HG02588 (cell line): Measurements from ENCODE around the gene DNPEP.
"Not testable (repeated sequence)": the region's sequence is repeated elsewhere in the genome, so short reads cannot be mapped to it uniquely, and the experiment has no call there.

Experiments used
- ATAC-seq: cut with Tn5 transposase; IDR thresholded peaks from one replicate; pipeline ENCODE4 v1.9.1; 2021; ENCODE audit warnings: mild to moderate bottlenecking, moderate library complexity; ENCODE audit not compliant: unreplicated experiment

The DNPEP gene

DNA sequence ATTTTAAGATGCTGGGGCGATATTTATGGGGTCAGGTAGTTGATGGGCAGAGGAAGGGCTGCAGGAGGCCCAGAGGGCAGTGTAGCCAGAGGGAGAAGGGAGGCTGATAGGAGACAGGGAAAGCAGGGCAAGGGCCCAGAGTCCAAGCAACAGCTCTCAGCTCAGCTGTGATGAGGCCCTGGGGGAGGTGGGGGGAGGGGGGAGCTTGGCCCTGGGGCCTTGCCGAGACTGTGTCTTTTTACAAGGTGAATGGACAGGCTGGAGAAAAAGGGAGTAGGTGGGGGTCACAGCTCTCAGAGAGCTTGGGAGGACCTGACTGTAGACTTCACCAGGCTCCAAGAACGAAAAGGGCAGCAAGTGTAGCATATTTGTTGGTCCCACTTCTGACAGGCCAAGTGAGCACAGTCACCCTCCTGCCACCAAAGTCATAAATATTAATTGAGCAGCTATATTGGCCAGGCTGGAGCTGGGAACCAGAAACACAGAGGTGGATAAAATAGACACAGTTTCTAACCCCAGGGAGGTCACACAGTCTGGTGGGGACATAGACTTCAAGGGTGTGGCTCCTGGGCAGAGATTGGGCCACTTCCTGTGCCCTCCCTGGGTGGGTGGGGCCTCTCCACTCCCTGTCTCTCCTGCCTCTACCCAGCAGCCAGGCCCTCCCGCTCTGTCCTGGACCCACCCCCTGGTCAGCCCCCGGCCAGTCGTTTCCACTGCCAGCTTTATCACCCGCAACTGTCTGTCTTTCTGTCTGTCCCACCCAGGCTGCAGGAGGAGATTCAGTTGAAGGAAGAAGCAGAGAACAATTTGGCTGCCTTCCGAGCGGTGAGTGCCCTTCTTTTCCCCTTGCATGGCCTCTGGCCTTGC is 31.9 kb upstream of the DNPEP start:
- ATAC-seq = no peak

- no peak for ATAC-seq
Measured at GRCh38 chr2:219419012-219419324, 31.3 kb upstream of the DNPEP start.

DNA sequence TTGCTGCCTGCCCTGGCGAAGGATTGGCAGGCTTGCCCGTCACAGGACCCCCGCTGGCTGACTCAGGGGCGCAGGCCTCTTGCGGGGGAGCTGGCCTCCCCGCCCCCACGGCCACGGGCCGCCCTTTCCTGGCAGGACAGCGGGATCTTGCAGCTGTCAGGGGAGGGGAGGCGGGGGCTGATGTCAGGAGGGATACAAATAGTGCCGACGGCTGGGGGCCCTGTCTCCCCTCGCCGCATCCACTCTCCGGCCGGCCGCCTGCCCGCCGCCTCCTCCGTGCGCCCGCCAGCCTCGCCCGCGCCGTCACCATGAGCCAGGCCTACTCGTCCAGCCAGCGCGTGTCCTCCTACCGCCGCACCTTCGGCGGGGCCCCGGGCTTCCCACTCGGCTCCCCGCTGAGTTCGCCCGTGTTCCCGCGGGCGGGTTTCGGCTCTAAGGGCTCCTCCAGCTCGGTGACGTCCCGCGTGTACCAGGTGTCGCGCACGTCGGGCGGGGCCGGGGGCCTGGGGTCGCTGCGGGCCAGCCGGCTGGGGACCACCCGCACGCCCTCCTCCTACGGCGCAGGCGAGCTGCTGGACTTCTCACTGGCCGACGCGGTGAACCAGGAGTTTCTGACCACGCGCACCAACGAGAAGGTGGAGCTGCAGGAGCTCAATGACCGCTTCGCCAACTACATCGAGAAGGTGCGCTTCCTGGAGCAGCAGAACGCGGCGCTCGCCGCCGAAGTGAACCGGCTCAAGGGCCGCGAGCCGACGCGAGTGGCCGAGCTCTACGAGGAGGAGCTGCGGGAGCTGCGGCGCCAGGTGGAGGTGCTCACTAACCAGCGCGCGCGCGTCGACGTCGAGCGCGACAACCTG is 30.7 kb upstream of the DNPEP start, which contains the start of gene DES:
Gene DES (plus strand): TSS at position 223 of the 857 bp plus-strand sequence. CDS start 86 bp downstream, at position 309.
- ATAC-seq = no peak

GRCh38 chr2:219417374-219417773 is 29.7 kb upstream of the DNPEP start:
- no peak for ATAC-seq

GRCh38 chr2:219416938-219417337 is 29.2 kb upstream of the DNPEP start:
- ATAC-seq = no peak

DNA sequence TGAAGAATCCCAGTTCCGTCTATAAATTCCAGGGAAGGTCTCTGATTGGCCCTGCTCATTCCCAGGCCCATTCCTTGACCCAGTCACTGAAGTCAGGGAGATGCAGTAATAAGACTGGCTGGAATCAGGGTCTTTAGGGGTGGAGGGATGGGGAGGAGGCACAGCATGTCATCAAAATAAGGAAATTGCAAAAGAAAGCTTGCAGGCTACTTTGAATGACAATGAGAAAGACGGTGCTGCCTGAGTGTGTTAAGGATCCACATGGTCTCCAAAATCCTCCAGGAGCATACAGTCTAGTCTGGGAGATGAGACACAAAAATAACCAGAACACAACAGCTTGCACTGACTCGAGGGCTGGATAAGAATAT is 28.5 kb upstream of the DNPEP start:
- no peak for ATAC-seq

- no peak for ATAC-seq
Measured at GRCh38 chr2:219415580-219416234, 28.0 kb upstream of the DNPEP start.

GRCh38 chr2:219414857-219415256 is 27.1 kb upstream of the DNPEP start:
- no peak for ATAC-seq

DNA sequence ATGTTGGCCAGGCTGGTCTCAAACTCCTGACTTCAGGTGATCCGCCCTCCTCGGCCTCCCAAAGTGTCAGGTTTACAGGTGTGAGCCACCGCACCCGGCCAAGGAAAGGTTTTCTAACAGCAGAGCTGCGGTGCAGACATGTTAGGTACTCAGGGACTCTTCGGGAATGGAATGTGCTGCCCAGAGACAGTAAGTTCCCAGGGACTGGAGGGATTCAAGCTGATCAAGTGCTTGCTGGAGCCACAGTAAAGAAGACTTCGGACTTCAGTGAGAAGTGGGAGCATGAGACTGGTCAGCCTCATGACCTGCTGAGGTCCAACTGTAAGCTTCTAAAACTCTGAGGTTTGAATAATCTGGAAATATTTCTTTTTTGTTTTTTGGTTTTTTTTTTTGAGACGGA is 22.7 kb upstream of the DNPEP start:
- ATAC-seq = no peak

DNA sequence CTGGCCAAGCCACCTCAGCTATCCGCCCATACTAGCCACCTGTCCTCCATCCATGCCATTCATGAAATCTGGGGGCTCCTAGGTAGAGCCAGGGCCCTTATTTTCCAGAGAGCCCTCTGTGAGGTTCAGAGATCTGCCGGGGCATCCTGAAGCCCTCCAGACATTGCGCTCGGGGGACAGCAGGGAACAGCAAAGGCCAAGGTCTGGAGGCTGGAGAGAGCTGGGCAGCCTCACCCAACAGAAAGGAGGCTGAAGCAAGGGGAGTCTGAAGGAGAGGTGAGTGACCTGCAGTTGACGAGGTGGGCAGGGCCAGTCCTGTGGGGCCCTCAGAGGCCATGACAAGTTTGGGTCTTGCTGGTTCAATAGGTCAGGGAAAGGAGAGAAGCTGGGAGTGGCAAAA is 21.9 kb upstream of the DNPEP start:
- no peak for ATAC-seq

- ATAC-seq = no peak
Measured at GRCh38 chr2:219408631-219409030, 20.9 kb upstream of the DNPEP start.

- no peak for ATAC-seq
Measured at GRCh38 chr2:219408204-219408603, 20.5 kb upstream of the DNPEP start.

- ATAC-seq = not testable (repeated sequence)
Measured at GRCh38 chr2:219407343-219407742, 19.6 kb upstream of the DNPEP start.

- ATAC-seq = no peak
Measured at GRCh38 chr2:219406861-219407230, 19.1 kb upstream of the DNPEP start.

GRCh38 chr2:219405958-219406860 is 18.5 kb upstream of the DNPEP start:
- no peak for ATAC-seq

DNA sequence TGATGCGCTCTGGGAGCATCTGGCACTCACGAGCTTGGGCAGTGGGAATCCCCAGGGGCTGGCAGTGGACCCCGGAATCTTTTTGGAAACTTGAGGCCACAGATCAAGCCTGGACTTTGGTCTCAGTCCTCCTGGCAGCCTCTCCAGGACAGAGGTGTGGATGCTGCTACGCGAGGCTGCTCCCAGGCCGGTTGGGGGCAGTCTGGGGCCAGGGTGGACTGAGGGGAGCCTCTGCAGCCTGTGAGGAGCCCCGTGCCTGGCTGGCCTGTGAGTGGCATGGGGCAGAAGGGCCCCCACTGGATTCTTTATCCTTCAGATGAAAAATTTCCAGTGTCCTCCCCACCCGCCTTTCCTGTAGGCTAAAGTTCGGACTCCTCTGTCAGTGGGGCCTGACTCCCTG is 17.7 kb upstream of the DNPEP start:
- ATAC-seq = no peak

GRCh38 chr2:219404954-219405353 is 17.2 kb upstream of the DNPEP start:
- ATAC-seq = no peak

DNA sequence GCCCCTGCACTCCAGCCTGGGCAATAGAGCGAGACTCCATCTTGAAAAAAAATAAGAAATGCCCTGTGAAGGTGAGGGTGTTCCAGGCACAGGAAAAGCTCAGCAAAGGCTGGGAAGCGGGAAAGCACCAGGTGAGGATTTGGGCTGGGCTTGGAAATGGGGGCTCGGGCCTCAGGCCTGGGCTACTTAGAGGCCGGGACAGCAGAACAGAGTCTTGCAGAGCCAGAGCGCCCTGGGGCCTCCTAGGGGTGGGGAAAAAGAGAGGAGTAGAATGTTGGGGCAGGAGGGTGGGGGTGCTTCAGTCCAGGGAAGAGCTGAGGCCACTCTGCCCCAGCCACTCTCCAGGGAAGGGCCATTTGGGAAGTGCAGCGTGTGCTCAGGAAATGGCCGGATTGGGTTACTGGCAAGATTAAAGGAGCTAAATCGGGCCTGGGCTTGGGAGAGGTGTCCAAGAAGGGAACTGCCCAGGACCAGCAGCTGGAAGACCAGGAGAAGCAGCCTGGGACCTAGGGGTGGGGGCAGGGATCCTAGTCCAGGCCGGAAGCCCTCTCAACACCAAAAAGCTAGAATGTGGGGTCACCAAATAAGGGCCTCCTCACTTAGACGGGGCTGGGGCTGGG is 16.7 kb upstream of the DNPEP start:
- no peak for ATAC-seq

DNA sequence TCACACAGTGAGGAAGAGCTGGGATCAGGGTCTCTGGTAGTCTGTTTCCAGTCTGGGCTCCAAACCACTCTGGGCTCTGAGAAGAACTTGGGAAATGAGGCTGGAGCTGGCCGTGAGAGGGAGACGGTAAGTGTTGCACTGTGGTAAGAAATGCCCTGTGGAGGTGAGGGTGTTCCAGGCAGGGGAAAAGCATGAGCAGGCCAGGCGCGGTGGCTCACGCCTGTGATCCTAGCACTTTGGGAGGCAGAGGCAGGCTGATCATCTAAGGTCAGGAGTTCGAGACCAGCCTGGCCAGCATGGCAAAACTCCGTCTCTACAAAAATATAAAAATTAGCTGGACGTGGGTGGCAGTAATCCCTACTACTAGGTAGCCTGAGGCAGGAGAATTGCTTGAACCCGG is 16.1 kb upstream of the DNPEP start:
- no peak for ATAC-seq
